NOMO-1 treated with DMSO at 0.1 percent for 48 hours (cell line): ENCODE data around the gene XYLB.
A peak's percentile ranks its signal among the peaks of the same experiment; 100 is the strongest.
"Not testable (repeated sequence)": the region's sequence is repeated elsewhere in the genome, so short reads cannot be mapped to it uniquely, and the experiment has no call there.

Experiments
- DNase-seq: peaks from one replicate; lab custom pipeline; 2025; ENCODE audit not compliant: unreplicated experiment; lab: John Stamatoyannopoulos, UW

The XYLB gene

GRCh38 chr3:38346587-38347410 is at the start of gene XYLB:
Gene XYLB, plus strand, starts transcription at chr3:38346785. Its CDS starts 84 bp downstream, at chr3:38346869.
- DNase-seq: peak; percentile 85

- not testable (repeated sequence) for DNase-seq
These were observed 49.5 kb upstream of the XYLB start for GRCh38 chr3:38297053-38297452.

GRCh38 chr3:38297537-38297936 is 49.0 kb upstream of the XYLB start:
- no peak for DNase-seq

- DNase-seq: no peak
These were observed 48.5 kb upstream of the XYLB start for GRCh38 chr3:38297947-38298711.

DNA sequence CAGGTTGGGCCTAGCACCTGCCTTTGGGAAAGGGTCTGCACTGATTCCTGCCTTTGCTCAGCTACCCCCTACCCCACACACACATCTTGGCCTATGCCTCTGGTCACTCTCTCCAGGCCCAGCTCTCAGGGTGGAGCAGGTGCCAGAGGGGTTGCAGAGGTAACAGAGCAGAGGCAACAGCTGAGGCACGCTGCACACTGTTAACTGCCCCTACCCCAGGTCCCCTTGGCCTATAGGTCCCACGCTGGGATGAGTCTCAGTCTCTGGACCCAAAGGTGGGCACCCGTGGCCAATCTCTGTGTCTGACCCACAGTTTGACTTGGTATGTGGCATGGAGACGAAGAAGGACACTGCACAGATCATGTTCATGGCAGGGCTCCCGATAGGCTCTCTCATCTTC is 39.6 kb upstream of the XYLB start:
- DNase-seq: no peak

DNA sequence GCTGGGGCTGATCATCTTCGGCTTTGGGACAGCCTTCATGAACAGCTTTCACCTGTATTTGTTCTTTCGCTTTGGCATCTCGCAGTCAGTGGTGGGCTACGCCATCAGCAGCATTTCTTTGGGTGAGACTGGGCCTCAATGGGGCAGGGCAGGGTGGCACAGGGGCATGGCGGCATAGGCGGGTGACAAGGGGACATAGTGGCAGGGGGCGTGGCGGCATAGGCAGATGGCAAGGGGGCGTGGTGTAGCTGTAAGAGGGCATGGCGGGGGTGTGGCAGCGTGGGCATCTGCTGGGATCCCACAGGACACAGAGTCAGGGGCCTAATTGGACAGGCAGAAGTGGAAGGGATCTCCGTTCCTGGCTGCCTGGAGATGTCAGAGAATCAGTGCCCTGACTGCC is 39.0 kb upstream of the XYLB start:
- DNase-seq: no peak

DNA sequence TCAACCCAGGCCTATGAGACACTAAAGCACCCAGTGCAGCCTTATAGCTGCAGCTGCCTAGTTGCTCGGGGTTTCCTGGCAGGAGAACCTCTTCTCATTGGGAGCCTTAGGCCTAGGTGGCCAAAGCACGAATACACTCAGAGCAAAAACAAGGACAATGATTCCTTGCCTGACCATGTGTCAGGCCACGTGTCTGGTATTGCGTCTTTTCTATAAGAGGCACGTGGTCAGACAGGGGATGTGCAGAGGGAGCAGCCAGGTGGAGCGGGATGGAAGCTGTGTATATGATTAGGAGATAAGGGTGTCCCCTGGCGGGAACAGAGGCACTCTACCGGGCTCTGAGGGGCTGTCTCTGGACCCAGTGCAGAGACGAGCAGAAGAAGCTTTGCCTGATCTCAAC is 38.1 kb upstream of the XYLB start:
- DNase-seq: no peak

- peak; percentile 86 for DNase-seq
These were observed 35.1 kb upstream of the XYLB start for GRCh38 chr3:38311476-38311875.

DNA sequence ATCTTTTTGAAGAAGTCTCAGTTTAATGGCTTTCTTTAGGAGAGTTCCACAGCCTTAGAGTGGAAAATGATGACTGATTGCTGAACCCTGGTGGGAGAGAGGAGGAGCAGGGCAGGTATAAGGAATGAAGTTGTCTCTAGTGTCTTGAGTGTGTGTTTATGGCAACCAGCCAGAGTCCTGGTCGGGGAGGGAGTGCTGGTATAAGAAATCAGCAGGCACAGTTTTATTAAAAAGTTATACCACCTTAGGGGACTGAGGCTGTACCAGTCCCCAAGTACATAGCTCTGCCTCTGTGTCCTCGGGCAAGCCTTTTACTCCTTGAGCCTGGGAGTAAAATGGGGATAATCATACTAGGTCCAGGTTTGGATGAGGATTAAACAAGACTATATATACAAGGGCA is 34.6 kb upstream of the XYLB start:
- DNase-seq: no peak

DNA sequence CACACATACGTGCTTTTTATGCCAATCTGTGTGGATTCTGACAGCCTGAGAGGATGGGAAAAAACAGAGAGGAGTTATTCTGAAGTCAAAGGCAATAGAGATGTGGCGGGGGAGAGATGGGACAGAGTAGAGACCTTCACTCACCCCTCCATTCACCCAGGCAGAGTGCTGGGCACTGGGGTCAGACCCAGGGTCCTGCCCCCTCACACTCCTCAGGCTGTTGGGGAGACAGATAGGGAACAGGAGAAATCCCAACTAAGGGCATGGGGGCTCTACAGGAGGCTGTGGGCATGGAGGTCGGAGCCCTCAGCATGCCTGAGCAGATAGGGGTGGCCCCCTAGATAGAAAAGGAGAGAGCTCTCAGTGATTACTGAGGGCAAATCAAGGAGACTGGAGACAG is 34.2 kb upstream of the XYLB start:
- DNase-seq: no peak

DNA sequence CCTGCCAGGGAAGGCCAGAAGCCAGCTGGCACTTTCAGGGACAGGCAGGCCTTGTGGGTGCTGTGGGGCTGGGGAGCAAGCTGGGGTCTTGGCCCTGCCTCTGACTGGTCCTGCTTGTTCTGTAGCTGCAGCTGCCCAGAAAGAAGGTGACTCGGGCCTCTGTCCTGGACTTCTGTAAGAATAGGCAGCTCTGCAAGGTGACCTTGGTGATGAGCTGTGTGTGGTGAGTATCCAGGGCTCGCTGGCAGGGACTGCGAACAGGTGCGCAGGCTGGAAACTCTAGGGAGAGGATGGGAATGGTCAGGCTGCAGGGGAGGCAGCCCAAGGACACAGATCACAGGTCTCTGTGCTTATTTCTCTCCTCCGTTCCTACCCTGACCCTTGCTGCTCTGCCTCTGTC is 33.3 kb upstream of the XYLB start:
- DNase-seq: no peak

- DNase-seq: peak; percentile 25
These were observed 32.9 kb upstream of the XYLB start for GRCh38 chr3:38313695-38314094.

- DNase-seq: no peak
These were observed 32.3 kb upstream of the XYLB start for GRCh38 chr3:38314112-38314763.

DNA sequence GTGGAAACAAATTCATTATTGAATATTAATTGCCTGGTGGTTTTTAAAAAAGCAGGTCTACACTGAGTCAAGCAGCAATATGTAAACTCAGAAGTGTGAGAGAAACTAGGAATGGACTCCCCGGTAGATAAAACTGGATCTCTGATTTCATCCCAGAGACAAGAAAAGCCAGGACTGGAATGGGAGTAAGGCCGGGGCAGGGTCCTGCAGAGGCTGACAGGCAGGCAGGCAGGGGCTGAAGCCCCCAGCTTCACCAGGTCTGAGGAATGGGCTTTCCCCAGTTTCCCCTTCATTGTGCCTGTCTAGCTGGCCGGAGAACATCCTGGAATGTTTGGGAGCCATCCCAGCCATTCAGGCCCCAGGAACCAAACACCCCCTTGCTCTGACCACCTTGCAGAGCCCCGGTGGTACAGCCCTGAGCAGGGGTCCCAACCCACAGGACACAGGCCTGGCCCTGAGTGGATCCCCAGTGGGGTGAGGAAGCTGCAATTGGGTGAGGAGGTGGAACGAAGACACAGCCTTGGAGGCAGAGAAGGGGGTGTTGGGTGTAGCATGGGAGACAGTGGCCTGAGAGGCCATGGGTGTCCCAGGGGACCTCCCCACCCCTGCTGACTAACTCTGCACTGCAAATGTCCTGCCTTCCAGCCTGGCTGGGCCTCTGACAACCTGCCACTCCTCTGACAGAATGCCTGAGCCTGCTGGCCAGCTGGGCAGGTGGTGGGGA is 31.7 kb upstream of the XYLB start:
- no peak for DNase-seq

DNA sequence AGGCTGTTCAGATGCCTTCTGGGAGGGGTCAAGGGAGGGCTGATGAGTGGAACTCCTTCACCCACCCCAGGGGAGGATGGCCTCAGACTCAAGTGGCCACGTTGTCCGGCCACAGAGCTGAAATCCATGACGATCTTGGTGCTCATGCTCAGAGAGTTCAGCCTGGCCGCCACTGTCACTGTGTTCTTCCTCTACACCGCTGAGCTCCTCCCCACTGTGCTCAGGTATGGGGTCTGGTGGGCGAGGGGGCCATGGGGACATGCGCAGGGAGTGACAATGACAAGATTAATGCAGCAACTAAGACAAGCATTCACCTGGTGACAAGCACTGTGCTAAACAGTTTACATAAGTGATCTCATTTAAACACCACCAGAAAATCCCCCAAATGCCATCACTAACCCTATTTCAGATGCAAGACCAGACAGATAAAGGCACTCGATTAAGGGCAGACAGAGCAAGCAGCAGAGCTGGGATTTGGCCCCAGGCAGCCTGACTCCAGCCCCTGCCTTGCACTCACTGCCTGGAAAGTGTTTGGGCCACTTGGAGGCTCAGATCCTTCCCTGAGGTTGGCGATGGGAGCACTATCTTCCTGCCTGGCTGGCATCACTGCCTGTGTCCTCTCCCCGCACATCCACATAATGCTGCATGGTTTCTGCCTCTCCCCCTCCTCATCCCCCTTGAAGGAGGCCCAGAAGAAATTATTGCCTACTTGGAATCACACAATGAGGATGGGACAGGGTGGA is 30.9 kb upstream of the XYLB start:
- no peak for DNase-seq

- DNase-seq: no peak
These were observed 30.0 kb upstream of the XYLB start for GRCh38 chr3:38316356-38317191.

GRCh38 chr3:38317192-38317759 is 29.3 kb upstream of the XYLB start:
- DNase-seq: peak; percentile 15

DNA sequence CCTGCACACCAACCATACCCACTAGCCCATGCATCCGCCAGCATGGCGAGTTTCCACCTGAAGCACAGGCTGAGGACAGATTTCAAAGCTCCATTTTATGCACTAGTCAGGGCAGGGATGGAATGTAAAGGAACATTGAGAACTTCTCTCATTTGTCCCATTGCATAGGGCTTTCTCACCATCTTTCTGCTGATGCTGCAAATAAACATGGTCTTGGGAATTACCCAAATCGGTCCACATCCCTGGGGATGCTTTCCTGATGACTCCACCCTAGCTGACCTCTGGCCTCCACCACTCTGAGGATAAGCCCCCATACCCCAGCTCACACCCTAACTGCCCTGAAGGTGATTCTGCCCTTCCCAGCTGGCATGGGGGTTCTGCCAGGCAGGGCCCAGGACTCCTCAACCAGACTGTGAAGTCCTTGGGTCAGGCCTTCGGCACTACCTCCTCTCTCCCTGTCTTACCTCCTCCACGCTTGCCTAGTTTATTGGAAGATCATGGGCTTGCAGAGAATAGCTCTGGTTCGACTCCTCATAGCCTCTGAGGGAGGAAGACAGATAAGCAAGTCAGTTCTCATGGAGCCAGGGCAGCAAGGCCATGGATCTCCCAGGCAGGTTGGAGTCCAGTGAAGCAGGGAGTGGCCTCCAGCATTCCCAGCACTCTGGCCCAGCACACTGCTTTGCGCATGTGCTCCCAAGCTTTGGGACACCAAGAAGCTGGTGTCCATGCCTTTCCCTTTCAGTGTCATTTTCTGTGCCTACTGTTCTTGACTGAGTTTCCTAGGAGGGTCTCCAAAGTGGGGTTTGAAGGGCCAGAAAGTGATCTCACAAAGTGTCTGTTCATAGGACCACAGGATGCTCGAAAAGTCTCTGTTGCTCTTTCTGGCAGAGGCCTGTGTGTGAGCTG is 27.6 kb upstream of the XYLB start:
- DNase-seq: no peak
